Measurements from ENCODE around the gene MED17.

Gene MED17

DNA sequence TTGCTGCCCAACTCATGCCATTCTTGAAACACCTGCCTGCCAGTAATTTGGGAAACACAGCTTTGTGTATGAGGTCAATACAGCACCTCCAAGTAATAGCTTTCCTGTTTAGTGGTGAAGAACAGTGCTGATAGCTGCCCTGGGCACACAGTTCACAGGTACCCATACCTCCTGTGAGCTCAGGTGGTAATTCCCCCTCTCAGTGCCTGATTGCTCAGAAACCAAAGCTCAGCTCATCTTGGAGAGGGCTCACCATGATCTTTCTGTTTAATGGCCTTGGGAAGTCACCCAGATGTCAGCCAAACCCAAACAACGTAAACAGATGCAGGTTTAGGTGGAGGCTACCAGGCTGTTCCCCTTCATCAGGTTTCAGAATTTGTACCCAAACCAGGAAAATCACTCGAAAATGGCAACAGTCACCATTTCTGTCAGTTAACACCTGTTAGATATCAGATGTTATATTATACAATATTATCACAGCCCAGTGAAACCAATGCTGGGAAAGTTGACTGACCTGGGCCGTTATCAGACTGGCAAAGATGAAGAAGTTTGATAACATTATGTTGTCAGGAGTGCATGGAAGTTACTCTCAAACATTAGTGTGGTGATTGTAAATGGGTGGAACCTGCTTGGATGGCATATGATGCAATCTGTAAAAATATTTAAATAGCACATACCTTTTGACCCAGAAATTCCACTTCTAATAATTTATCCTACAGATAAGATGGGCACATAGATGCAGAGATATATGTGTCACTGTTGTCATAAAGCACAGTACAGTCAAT lies 47.5 kb downstream of the MED17 start:
- Histone ChIP-seq H3K36me3 (ENCODE audit: control insufficient read depth, insufficient read depth, low read length) (no peaks in the 10 kb centered on the region), H3K27me3 (replicated peaks; ENCODE audit: control insufficient read depth, insufficient read depth, low read length) (no peaks in the 10 kb centered on the region), H3K4me3 (replicated peaks; ENCODE audit: low read depth, low read length) (no peak overlapping the region)
- TF ChIP-seq, protein P1, sequence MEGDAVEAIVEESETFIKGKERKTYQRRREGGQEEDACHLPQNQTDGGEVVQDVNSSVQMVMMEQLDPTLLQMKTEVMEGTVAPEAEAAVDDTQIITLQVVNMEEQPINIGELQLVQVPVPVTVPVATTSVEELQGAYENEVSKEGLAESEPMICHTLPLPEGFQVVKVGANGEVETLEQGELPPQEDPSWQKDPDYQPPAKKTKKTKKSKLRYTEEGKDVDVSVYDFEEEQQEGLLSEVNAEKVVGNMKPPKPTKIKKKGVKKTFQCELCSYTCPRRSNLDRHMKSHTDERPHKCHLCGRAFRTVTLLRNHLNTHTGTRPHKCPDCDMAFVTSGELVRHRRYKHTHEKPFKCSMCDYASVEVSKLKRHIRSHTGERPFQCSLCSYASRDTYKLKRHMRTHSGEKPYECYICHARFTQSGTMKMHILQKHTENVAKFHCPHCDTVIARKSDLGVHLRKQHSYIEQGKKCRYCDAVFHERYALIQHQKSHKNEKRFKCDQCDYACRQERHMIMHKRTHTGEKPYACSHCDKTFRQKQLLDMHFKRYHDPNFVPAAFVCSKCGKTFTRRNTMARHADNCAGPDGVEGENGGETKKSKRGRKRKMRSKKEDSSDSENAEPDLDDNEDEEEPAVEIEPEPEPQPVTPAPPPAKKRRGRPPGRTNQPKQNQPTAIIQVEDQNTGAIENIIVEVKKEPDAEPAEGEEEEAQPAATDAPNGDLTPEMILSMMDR (IDR thresholded peaks at IDR 0.05; ENCODE audit: insufficient read depth, low read length, poor library complexity, severe bottlenecking), result no peak
- no peak for DNase-seq (ENCODE audit: extremely low read depth, insufficient read length)

DNA sequence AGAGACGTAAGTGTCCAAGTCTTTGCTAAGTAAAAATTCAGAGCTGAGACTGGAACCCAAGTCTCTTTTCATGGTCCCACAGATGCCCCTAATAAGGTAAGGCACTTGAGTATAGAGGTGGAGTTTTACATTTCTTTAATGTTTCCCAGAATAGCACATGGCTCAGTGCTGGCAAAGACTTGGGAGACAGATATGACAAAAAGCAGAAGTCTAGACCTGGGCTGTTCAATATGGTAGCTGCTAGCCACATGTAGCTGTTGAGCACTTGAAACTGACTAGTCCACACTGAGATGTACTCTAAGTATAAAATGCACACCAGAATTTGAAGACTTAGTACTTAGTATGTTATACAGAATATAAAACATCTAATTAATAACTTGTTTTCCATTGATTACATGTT lies 48.7 kb downstream of the MED17 start:
- DNase-seq (ENCODE audit: extremely low read depth, insufficient read length), result no peak
- TF ChIP-seq, protein P1 (IDR thresholded peaks at IDR 0.05; ENCODE audit: insufficient read depth, low read length, poor library complexity, severe bottlenecking), result no peak
- H3K27me3 ChIP-seq (replicated peaks; ENCODE audit: control insufficient read depth, insufficient read depth, low read length), result no peaks in the 10 kb centered on the region
- H3K4me3 ChIP-seq (replicated peaks; ENCODE audit: low read depth, low read length), result no peak overlapping the region
- H3K36me3 ChIP-seq (ENCODE audit: control insufficient read depth, insufficient read depth, low read length), result no peaks in the 10 kb centered on the region

DNA sequence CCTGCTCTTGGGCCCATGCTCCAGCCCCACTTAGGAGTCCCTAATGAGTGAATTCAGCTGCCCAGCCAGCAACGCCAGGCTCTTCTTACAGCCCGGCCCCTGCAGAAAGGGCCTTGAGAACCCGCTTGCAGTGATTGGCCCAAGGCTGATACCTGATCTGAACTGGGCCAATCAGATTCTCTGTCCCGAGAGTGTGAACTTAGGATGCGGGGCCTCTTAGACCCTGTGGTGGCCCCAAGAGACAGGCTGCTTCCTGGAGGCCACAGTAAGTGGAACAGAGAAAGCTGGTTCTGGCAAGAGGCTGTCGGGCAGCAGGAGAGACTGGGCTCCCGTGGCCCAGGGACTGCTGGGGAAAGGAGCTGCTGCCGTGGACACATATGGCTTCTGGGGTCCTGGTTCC lies 54.9 kb downstream of the MED17 start:
- TF ChIP-seq, protein P1 (IDR thresholded peaks at IDR 0.05; ENCODE audit: insufficient read depth, low read length, poor library complexity, severe bottlenecking), result no peak
- Histone ChIP-seq H3K27me3 (replicated peaks; ENCODE audit: control insufficient read depth, insufficient read depth, low read length) (no peaks in the 10 kb centered on the region), H3K4me3 (replicated peaks; ENCODE audit: low read depth, low read length) (no peak overlapping the region), H3K36me3 (ENCODE audit: control insufficient read depth, insufficient read depth, low read length) (no peaks in the 10 kb centered on the region)
- no peak for DNase-seq (ENCODE audit: extremely low read depth, insufficient read length)

DNA sequence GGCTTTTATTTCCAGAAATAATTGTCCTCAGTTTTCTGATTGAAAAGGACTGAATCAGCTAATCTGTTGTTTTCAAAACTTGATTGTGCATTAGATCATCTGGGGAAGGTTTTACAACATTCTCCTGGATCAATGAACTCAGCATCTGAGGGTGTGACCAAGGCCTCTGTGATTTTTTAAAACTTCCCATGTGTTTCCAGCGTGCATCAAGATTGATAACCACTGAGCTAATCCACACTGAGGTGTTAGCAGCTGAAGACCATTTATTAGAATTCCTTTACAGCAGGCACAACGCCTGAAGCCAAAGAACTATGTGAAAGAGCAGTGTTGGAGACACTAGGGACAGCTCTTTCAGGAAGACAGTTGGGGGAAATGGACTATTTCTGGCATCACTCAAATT lies 56.1 kb downstream of the MED17 start:
- no peak for DNase-seq (ENCODE audit: extremely low read depth, insufficient read length)
- TF ChIP-seq, protein P1 (IDR thresholded peaks at IDR 0.05; ENCODE audit: insufficient read depth, low read length, poor library complexity, severe bottlenecking), result no peak

GRCh38 chr11:93840981-93841380 lies 56.9 kb downstream of the MED17 start:
- no peak for DNase-seq (ENCODE audit: extremely low read depth, insufficient read length)

More for the DNA sequence above, 56.1 kb downstream of the MED17 start:
- Histone ChIP-seq H3K27me3 (replicated peaks; ENCODE audit: control insufficient read depth, insufficient read depth, low read length) (no peaks in the 10 kb centered on the region), H3K4me3 (replicated peaks; ENCODE audit: low read depth, low read length) (no peak overlapping the region), H3K36me3 (ENCODE audit: control insufficient read depth, insufficient read depth, low read length) (no peaks in the 10 kb centered on the region)

More at GRCh38 chr11:93840981-93841380, 56.9 kb downstream of the MED17 start:
- no peaks in the 10 kb centered on the region for H3K36me3 ChIP-seq (ENCODE audit: control insufficient read depth, insufficient read depth, low read length)
- no peaks in the 10 kb centered on the region for H3K27me3 ChIP-seq (replicated peaks; ENCODE audit: control insufficient read depth, insufficient read depth, low read length)
- no peak overlapping the region for H3K4me3 ChIP-seq (replicated peaks; ENCODE audit: low read depth, low read length)
- TF ChIP-seq, protein P1 (IDR thresholded peaks at IDR 0.05; ENCODE audit: insufficient read depth, low read length, poor library complexity, severe bottlenecking), result no peak

All from GM06990 (cell line).